Kidney epithelial cell (primary cell): ENCODE results near the gene TMEM42. TPM values are rescaled to one million over a fixed set of nuclear protein-coding genes. Genes with fewer than 3 reads are reported as not detected.

Experiments used
- DNase-seq: peaks from one replicate; pipeline ENCODE4 v3.0.0-alpha.2; 2010; ENCODE audit warnings: low read depth
- H3K27me3 ChIP-seq: 2 replicates; pipeline ENCODE4 v1.6.0; 2011; ENCODE audit warnings: low read length; ENCODE audit not compliant: control insufficient read depth, insufficient read depth
- H3K36me3 ChIP-seq: 2 replicates; pipeline ENCODE4 v1.5.1; 2011; ENCODE audit warnings: low read length; ENCODE audit not compliant: control insufficient read depth, insufficient read depth
- H3K4me3 ChIP-seq: 2 replicates; pipeline ENCODE4 v1.5.1; 2011; ENCODE audit warnings: low read depth, mild to moderate bottlenecking, control low read depth, low read length
- total RNA-seq: library from RNA; depleted of rRNA; stranded (reverse); fragments of >200 nt; gene quantifications from 2 replicates; pipeline ENCODE4 v1.2.3, GENCODE V29; 2015
- TF ChIP-seq, protein P1 (sequence below): IDR thresholded peaks from 2 replicates; pipeline ENCODE4 v1.5.1; 2011; ENCODE audit warnings: mild to moderate bottlenecking, moderate library complexity, low read length, control low read depth, inconsistent platforms; ENCODE audit not compliant: insufficient read depth, poor library complexity, severe bottlenecking

The TMEM42 gene
- total RNA-seq, 1 donor from 2014 or later, result 12.9 TPM

DNA sequence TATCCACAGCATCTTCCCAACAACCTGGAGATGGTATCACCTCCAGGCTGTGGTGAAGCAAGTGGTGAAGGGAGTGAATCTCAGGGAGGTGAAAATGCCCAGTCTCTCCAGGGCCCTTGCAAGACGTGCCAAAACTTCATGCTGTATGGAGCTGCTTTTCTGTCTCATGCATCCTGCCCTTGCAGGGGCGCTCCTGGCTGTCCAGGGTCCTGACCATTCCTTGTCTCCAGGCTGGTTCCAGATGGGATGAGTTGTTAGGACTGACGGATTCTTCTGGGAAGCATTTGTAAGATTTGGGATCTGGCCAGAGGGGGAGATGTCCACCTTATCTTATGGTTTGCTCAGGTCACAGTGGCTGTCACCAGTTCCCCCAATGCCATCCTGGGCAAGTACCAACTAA, 28.5 kb downstream of the TMEM42 start:
- no peaks in the 10 kb centered on the region for H3K27me3 ChIP-seq
- DNase-seq, result no peak
- TF ChIP-seq, protein P1, sequence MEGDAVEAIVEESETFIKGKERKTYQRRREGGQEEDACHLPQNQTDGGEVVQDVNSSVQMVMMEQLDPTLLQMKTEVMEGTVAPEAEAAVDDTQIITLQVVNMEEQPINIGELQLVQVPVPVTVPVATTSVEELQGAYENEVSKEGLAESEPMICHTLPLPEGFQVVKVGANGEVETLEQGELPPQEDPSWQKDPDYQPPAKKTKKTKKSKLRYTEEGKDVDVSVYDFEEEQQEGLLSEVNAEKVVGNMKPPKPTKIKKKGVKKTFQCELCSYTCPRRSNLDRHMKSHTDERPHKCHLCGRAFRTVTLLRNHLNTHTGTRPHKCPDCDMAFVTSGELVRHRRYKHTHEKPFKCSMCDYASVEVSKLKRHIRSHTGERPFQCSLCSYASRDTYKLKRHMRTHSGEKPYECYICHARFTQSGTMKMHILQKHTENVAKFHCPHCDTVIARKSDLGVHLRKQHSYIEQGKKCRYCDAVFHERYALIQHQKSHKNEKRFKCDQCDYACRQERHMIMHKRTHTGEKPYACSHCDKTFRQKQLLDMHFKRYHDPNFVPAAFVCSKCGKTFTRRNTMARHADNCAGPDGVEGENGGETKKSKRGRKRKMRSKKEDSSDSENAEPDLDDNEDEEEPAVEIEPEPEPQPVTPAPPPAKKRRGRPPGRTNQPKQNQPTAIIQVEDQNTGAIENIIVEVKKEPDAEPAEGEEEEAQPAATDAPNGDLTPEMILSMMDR, result no peak
- H3K4me3 ChIP-seq, result no peak overlapping the region
- no peaks in the 10 kb centered on the region for H3K36me3 ChIP-seq

GRCh38 chr3:44890852-44891251, 29.1 kb downstream of the TMEM42 start:
- Histone ChIP-seq H3K27me3 (no peaks in the 10 kb centered on the region), H3K36me3 (no peaks in the 10 kb centered on the region), H3K4me3 (no peak overlapping the region)
- no peak for DNase-seq
- TF ChIP-seq, protein P1, result no peak

- no peak for DNase-seq
- H3K4me3 ChIP-seq, result no peak overlapping the region
- no peaks in the 10 kb centered on the region for H3K36me3 ChIP-seq
- H3K27me3 ChIP-seq, result no peaks in the 10 kb centered on the region
- TF ChIP-seq, protein P1, result no peak
Measured at GRCh38 chr3:44892689-44893088, 31.0 kb downstream of the TMEM42 start.

DNA sequence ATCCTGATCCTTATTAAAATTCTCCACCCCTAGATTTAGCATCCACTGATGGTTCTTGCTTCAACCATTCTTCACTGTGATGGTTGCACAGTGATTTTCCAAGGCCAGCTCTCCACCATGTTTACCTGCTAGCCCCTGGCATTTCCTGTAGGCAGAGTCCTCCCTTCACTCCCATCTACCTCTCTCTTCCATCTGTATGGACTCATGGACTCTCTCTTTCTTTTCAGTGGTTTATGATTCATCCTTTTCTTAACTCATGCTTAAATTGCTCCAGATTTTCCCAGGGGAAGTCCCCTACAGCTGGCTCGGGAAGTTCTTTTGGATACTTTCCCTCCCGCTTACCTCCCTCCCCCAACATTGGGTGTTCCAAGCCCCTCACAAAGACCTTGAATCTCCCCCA, 31.4 kb downstream of the TMEM42 start:
- Histone ChIP-seq H3K36me3 (no peaks in the 10 kb centered on the region), H3K27me3 (no peaks in the 10 kb centered on the region), H3K4me3 (no peak overlapping the region)
- TF ChIP-seq, protein P1, result no peak
- DNase-seq, result peak; percentile 65

DNA sequence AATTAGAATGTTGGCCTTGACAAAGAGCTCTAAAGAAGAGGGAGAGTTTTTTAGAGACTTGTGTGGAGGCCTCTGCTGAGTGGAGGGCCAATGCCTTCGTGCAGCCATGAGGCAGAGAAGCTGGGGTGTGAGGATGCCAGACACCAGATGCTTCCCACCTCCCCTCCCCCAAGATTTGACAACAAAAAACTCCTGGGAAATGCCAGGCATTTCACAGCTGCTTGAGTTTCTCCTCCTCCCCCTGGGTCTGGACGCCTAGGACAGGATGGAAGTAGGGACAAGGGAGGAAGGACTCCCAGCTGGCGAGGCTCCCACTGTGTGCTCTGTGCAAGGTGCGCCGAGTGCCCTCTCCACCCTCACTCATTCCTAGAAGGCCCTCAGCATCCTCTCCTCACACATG, 32.8 kb downstream of the TMEM42 start:
- no peaks in the 10 kb centered on the region for H3K36me3 ChIP-seq
- DNase-seq, result no peak
- TF ChIP-seq, protein P1, result no peak

GRCh38 chr3:44896440-44896839, 34.7 kb downstream of the TMEM42 start:
- no peak overlapping the region for H3K4me3 ChIP-seq
- TF ChIP-seq, protein P1, result no peak
- H3K36me3 ChIP-seq, result no peaks in the 10 kb centered on the region
- no peaks in the 10 kb centered on the region for H3K27me3 ChIP-seq
- no peak for DNase-seq

More for the DNA sequence above, 32.8 kb downstream of the TMEM42 start:
- Histone ChIP-seq H3K4me3 (no peak overlapping the region), H3K27me3 (no peaks in the 10 kb centered on the region)
